Measurements from ENCODE around the gene MTG1.
"Not testable (repeated sequence)": the region's sequence is repeated elsewhere in the genome, so short reads cannot be mapped to it uniquely, and the experiment has no call there.

MTG1 gene

DNA sequence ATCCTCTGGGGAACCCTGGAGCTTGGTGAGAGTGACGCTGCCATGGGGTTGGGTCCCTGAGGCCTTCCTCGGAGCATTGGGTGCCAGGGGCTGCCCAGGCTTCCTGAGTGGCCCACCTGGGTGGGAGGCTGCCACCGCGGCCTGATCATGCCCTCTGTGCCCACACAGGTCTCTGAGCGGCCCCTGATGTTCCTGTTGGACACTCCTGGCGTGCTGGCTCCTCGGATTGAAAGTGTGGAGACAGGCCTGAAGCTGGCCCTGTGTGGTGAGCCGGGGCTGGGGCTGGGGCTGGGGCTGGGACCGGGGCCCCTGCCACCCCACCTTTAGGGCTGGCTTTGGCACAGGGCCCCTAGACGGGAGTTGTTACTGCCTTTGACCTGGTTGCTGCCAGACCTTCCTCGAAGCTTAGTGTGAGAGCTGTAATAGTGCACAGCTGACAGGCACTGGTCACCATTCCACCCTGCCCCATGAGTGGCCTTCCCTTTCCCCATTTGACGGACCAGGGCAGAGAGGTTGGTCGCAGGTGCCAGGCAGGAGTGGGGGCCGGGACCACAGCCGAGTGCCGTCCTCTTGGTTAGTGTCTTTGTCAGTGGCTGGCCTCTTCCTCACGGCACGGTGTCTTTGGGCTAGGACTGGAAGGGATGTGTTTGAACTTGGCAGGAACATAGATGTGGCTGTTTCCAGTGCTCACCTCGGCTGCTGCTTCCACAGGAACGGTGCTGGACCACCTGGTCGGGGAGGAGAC, 8.2 kb downstream of the MTG1 start:
- no peak for DNase-seq

DNA sequence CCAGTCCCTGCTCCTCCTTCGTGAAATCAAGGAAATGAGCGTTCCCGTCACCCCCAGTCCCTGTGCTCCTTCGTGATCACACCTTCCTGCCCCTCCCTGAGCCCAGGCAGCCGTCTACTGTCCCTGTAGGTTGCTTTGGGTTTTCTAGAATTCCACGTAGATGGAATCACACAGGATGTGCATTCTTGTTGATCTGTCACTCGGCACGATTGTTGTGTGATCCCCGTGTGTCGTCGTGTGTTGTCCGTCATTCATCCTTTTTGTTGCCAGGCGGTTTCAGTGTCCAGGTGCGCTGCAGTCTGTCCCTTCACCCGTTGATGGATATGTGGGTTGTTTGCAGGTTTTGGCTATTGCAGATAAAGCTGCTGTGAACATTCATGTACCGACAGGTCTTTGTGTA, 9.4 kb downstream of the MTG1 start:
- DNase-seq = no peak

DNA sequence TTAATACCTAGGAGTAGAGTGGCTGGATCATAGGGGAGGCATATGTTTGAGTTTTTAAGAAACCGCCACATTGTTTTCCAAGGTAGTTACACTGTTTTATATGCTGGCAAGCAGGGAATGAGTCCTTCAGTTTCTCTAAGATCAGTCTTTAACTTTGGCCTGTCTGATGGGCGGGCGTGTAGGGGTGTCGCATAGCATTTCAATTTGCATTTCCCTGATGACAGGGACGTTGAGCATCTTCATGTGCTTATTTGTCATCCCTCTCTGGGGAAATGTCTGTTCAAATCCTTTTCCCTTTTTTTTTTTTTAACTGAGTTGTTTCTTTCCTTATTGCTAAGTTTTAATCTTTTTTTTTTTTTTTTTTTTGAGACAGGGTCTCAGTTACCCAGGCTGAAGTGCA, 9.8 kb downstream of the MTG1 start:
- DNase-seq = no peak

DNA sequence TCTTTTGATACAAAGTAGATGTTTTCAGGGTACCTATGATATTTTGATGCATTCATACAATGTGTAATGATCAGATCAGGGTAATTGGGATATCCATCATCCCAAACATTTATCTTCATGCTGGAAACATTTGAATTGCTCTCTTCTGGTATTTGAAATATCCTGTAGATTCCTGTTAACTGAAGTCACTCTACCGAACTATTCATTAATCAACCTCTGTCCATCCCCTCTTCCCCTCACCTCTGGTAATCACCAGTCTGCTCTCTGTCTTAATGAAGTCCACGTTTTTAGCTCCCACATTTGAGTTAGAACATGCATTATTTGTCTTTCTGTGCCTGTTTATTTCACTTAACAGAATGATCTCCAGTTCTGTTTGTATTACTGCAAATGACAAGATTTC, 11.3 kb downstream of the MTG1 start:
- no peak for DNase-seq

- DNase-seq = no peak
Observed at GRCh38 chr10:133405844-133406527, 12.0 kb downstream of the MTG1 start.

DNA sequence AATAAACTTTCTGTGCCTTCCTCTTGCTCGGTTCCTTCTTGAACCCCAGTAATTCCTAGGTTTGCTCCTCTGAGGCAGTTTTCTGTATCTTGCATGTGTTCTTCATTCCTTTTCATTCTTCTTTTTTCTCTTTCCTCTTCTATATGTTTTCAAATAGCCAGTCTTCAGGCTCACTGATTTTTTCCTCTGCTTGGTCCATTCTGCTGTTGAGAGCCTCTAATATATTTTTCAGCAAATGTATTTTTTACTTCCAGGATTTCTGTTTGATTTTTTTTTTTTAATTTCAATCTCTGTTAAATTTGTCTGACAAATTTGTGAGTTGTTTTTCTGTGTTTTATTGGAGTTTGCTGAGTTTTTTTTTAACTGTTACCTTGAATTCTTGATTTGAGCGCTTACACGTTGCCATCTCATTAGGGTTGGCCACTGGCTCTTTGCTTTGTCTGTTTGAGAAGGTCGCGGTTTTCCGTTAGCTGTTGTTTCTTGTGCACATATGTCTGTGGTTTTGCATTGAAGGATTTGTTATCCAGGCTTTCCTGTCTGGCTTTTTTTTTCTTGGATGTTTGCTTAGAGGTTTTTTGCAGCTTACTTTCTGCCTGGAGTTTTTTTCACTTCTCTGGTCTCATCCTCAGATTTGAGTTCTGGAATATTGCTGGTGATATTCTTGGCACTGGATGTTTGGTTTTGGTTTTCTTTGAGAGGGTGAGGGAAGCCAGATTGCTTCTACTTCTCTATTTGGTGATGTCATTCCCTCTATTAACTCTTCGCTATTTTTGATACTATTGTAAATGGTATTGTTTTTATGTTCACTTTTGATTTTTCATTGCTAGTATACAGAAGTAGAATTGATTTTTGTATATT, 17.8 kb downstream of the MTG1 start:
- no peak for DNase-seq

DNA sequence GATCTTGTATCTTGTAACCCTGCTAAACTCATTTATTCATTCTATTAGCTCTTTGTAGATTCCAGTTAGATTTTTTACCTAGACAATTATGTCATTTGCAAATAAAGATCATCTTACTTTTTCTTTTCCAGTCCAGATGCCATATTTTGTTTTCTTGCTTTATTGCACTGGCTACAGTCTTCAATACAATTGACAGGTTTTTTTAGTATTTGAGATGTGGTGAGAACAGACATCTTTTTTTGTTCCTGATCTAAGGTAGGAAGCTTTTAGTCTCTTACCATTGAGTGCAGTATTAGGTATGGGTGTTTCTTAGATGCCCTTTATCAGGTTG, 18.4 kb downstream of the MTG1 start:
- DNase-seq = no peak

- not testable (repeated sequence) for DNase-seq
Observed at GRCh38 chr10:133414401-133414800, 20.4 kb downstream of the MTG1 start.

DNA sequence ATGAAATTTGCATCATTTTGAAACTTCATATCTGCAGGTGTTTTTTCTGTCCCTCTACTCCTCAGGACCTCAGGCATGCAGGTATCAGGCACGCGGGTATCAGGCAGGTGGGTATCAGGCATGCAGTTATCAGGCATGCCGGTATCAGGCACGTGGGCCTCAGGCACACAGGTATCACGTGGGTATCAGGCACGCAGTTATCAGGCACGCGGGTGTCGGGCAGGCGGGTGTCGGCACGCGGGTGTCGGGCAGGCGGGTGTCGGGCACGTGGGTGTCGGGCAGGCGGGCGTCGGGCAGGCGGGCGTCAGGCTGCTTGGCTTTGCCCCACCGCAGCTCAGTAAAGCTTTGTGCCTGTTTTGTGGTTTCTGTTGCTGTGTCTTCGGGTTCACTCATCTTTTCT, 21.8 kb downstream of the MTG1 start:
- DNase-seq = no peak

DNA sequence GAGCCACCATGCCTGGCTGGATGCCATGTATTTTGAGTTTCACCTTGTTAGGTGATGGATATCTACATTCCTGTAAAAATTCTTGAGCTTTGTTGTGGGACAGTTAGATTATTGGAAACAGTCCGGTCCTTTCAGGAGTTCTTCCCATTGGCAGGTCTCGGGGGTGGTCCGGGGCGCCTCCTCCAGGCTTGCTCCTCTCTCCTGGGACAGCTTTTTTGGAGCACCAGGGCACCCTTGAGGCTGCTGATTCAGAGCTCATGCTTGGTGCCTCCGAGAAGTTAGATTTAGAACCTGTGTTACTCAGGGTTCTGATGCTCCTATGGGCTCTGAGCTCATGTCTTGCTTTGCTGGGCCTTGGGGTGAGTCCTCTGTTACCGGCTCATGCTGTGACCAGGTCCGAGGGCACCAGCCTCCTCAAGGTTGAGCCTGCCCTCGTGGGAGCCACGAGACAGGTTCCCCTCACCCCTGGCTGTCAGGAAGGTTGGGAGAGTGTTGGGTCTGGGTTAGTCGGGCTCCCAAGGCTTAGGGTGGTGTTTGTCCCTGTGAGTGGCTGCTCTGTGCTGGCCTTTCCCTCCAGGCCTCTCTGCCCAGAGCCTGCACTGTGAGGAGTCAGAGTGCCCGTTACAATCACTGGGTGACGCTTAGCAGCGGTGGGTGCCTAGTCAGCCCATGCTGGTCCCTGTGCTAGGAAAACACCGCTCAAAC, 24.5 kb downstream of the MTG1 start:
- no peak for DNase-seq

- DNase-seq = no peak
Observed at GRCh38 chr10:133419211-133419950, 25.4 kb downstream of the MTG1 start.

DNA sequence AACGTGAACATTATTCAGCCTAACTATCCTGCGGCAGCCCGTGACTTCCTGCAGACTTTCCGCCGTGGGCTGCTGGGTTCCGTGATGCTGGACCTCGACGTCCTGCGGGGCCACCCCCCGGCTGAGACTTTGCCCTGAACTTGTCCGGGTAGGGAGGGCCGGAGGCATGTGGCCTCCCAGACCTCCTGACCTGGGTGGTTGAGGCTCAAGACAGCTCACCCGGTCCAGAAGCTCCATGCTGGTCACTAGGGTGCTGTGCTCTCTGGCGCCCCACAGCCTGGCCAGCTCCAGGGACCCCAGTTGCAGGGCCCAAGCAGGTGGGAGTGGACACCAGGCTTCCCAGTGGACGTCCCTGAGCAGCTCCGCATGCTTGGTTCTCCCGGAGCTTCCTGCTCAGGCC, 26.1 kb downstream of the MTG1 start:
- no peak for DNase-seq

GRCh38 chr10:133420579-133420978, 26.6 kb downstream of the MTG1 start:
- no peak for DNase-seq

DNA sequence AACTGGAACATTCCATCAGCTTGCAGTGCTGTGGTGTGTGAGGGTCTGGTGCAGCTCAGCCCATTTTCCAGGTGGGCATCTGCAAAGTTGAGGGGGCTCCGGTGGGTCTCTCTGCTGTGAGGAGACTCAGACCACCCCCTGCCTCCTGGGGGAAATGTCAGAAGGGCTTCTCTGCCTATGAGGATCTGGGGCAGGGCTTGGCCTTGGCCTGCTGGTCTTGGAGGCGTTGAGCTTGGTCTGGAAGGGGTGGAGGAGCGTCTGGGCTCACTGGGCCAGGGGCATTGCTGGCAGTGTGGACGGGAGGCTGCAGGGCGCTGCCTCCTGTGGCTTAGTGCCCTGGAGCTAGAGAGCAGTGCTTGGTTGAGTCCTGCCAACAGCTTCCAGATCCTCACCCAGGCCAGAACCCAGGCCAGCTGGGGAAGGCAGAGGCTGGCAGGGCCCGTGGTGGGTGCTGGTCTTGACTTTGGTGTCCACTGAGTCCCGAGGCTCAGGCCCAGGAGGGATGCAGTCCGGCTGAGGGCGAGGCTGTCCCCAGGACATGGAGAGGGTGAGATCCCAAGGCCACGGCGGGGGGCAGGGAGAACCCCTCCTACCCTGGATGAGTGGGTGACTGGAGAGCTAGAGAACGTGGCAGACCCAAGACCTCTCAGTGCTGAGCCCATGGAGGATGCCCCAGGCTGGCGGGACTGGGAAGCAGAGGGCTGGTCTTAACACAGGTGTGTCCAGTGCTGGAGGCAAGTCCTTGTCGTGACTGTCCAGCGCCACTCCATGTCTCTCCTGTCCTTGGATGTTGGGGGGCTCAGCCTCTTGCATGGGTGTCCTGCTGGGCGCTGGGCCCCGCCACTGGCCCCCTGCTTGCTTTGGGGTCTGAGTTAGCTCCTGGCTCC, 27.6 kb downstream of the MTG1 start:
- no peak for DNase-seq

GRCh38 chr10:133422223-133422806, 28.4 kb downstream of the MTG1 start:
- no peak for DNase-seq

DNA sequence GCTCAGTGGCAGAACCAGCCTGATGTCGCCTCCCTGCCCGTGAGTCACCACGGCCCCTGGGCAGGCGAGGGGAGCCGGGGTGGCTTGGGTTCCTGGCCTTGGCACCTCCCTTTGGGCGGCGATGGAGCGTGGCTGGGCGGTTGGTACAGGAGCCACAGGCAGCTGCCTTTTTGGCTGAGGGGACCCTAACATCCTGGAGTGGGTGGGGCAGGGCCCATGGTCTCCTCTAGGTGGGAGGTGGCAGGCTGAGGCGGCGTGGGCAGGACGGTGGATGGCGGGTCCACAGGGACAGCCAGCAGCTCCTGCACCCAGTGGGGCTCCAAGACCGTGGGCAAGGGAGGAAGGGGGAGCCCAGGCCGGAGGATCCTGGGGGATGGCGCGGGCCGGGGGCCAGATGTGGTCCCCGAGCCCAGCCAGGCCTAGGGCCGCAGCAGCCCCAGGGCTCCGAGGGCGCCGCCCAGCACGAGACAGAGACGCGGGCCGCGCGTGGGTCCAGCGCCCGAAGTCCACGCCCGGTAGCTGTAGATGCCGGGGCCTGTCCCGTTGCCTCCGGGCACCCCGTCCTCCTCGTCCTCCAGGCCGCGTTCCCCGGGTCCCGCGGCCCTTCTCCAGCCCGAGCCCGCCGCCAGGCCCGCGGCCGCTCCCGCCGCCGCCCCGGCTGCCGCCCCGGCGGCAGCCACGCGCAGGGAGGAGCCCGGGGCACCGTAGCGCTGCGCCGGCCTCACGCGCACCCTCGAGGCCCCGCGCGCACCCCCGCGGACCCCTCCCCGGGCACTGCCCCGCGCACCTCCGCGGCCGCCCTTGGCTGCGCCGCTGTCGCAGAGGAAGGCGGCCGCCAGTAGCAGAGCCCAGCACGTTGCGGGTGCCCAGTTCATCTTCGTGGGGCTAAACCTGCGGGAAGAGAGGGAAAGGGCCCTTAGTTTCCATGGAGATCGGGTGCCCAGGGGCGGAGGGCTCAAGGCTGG, 29.1 kb downstream of the MTG1 start:
- no peak for DNase-seq

- DNase-seq = not testable (repeated sequence)
Observed at GRCh38 chr10:133424102-133424501, 30.1 kb downstream of the MTG1 start.

GRCh38 chr10:133424601-133425000, 30.6 kb downstream of the MTG1 start, which contains the start of gene SPRN:
TSS of gene SPRN (minus strand) at chr10:133424625. CDS start at chr10:133423681, 944 bp downstream.
- not testable (repeated sequence) for DNase-seq

DNA sequence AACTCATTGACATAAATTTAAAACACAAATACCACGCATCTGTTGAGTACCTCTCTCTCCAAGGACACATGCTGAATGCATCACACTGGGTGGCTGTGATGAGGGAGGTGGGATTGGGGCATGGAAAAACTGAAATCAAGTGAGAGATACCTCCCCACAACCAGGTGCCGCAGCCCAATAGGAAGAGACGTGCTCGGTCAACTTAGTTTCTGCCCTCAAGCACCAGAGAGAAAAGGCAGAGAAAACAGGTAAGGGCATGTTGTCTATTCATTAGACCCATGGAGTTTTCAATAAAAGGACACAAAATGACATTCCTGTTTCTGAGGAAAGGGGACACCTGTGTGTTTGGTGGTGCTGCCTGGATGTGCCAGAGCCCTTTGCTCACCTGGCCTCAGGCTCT, 35.6 kb downstream of the MTG1 start:
- not testable (repeated sequence) for DNase-seq

Measured in activated CD4-positive, alpha-beta T cell treated with anti-CD3 and anti-CD28 coated beads for 1 hour (primary cell).